SK-MEL-5 (cell line): ENCODE measurements around the gene LIF. TPM values are rescaled to one million over a fixed set of nuclear protein-coding genes. Genes with fewer than 3 reads are reported as not detected.

Experiments used
- DNase-seq: peaks from one replicate; pipeline ENCODE4 v3.0.0-alpha.2; 2016; ENCODE audit warnings: low read depth, low spot score
- in situ Hi-C: cut with HindIII; loops from 2 replicates; pipeline ENCODE4 v1.10.0; 2016; ENCODE audit warnings: low sequenced_read_pairs, high pct_unique_total_duplicates, low pct_unique_long_range_greater_than_20kb
- total RNA-seq: library from RNA; depleted of rRNA; stranded (reverse); fragments of >200 nt; shearing (Covaris generic); gene quantifications from 2 replicates; pipeline ENCODE4 v1.2.3, GENCODE V29; 2014

Gene LIF
- total RNA-seq, 1 experiment from 2014 or later = 3.2 TPM

DNA sequence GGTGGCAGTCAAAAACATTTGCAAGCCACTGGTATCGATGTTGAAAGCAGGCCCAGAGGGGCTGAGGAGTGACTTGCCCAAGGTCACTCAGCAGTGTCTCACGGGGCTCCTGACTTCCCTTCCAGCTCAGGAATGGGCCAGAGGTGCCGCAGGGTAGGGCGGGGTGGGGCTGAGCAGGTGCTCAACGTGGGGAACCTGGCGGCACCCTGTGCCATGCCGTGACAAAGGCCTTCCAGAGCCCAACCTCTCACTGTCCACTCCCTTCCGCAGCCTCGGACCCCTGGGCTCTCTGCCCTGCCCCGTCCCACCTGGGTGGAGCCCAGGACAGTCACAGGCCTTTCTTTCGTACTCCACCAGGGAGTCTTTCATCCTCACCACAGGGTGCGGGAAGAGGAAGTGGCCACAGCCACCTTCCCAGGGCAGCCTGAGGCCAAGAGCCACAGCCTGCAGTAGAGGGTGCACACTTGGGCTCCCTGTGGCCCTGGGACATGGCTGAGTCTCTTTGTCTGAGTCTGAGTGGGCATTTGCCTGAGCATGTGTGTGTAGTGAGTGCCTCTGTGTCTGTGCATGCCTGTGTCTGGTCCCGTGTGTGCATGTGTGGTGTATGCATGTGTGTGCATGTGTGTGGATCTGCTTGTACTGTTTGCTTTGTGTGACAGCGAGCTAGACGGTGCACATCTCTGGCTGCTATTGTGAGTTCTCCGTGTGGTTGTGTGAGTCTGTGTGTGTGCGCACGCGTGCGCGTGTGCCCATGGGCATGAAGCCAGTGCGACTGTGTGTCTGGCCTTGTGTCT is 6.0 kb upstream of the LIF start:
- in situ Hi-C loops = no loop called here
- DNase-seq = no peak

DNA sequence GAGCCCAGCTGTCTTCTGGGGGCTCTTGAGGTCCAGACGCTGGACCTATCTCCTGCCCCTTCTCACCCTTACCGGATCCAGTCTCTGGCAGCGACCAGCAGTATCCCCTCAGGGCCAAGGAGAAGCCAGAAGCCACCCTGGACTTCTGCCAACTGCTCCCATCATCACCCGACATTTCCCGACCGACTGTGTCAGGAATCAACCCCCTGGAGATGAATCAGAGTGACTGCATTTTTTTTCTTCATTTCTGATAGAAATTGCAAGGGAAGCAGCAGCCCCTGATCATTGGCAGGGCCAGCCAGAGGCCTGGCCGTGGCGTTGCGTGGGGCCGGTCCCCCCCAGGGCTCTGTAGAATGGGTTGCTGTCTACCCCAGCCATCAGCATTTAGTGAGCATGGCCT is 5.2 kb upstream of the LIF start:
- DNase-seq = no peak
- in situ Hi-C loops = no loop called here

DNA sequence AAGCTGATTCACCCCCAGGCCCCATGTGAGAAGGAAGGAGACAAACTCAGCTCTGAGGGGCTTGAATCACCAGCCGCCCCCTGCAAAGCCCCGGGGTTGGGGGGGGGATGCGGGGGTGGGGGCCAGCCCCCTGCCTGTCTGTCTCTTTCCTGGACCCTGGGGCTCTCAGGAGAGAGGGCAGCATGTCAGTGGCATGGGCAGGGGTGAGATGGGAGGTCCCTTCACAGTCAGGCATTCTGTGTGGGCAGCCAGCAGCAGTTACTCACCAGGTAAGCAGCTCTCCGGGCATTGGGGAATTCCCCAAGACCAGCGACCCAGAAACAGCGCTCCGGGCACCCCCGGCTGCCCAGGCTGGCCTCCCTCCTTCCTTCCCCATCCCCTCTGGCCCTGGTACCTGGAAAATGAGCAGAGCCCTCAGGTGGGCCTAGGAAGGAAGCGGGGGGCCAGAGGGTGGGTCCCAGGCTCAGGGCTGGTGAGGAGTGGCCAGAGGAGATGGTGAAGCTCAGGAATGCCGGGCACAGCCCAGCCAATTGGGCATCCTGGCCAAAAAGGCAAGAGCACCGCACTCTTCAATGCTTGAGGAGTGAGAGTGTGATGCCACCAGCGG is 4.2 kb upstream of the LIF start:
- in situ Hi-C loops = no loop called here
- no peak for DNase-seq

- no peak for DNase-seq
- in situ Hi-C loops = no loop called here
These were observed 3.5 kb upstream of the LIF start for GRCh38 chr22:30250039-30250565.

- in situ Hi-C loops = no loop called here
- no peak for DNase-seq
These were observed 2.8 kb upstream of the LIF start for GRCh38 chr22:30249049-30250038.

DNA sequence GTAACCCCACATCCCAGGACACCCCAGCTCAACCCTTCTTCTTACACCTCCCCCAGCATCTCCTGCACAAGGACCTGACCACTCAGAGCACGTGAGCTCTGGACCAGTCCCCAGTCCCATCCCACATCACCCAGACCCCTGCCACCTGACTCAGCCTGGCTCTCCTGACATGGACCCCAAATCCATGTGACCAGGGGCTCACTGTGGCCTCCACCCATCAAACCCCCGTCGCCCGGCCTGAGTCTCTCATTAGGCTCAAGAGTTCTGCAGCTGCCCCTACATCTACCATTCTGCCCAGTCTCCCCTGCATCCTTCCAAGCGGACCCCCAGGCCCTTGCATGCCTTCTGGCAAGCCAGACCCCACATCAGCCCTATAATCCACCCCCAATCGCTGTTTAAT is 1.9 kb upstream of the LIF start:
- in situ Hi-C loops = no loop called here
- no peak for DNase-seq

GRCh38 chr22:30247974-30248373 is 1.4 kb upstream of the LIF start:
- in situ Hi-C loops = no loop called here
- DNase-seq = no peak

DNA sequence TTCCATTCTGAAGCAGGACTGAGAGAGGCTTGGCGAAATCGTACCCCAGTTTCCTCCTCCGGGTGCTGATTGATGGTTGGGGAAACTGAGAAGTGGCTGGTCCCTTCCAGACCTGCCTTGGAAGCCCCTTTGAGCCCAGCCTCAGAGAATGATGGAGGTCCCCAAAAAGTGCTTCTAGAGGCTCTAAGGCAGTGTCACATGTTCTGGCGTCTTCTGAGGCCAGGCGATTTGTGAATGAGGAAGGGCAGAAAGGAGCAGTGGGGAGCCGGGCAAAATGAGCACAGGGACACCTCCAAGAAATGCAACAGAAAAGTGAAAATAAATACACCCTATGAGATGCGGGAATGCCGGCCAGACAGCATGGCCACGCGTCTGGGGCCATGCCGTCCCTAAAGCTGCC is 1.0 kb upstream of the LIF start:
- no peak for DNase-seq
- in situ Hi-C loops = no loop called here

GRCh38 chr22:30246814-30247376 is 336 bp upstream of the LIF start:
- in situ Hi-C loops = no loop called here
- DNase-seq = no peak

DNA sequence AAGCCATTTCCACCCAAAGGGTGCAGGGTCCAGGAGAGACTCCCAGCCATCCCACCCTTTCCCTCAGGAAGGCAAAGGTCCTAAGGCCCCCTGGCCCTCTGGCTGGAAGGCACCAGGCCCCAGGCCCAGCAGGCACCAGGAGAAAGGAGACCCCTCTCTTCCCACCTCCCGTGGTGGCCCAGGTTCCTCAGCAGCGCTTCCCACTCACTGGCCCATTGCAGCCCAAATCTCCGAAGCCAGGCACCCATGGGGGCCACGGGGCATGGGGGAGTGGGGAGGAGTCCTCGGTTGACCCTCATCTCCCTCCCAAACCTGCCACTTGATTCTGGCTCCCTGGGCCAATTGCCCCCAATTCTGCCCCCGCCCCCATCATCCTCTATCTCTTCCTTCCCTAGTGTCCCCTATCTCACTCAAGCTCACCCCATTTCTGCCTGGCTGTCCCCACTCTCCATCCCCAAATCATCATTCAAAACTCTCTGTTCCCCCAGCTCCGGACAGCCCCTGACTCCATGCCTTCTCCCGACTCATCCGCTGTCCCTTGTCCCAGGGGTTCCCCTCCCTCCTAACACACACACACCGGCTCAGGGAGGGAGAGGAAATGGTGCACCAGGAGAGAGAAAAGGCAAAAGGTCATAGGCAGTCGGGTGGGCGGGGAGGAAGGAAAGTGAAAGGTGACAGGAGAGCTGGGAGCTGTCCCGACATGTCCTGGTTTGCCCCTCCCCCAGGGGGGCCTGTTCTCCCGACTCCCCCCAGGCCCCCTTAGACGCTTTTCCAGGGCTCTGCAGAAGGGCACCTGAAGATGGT is 1.2 kb downstream of the LIF start:
- in situ Hi-C loops = no loop called here
- no peak for DNase-seq

DNA sequence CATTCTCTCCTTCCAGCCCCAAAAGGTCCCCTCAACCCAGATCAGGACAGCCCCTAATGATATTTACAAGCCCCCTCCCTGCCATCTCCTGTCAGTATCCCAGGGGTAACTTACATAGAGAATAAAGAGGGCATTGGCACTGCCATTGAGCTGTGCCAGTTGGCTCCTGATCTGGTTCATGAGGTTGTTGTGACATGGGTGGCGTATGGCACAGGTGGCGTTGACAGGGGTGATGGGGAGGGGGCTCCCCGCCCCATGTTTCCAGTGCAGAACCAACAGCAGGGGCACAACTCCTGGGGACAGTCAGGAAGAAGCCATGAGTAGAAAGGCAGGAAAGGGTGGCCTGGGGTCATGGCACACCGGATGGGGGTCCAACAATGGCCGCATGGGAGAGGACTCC is 1.9 kb downstream of the LIF start:
- in situ Hi-C loops = no loop called here
- DNase-seq = no peak

DNA sequence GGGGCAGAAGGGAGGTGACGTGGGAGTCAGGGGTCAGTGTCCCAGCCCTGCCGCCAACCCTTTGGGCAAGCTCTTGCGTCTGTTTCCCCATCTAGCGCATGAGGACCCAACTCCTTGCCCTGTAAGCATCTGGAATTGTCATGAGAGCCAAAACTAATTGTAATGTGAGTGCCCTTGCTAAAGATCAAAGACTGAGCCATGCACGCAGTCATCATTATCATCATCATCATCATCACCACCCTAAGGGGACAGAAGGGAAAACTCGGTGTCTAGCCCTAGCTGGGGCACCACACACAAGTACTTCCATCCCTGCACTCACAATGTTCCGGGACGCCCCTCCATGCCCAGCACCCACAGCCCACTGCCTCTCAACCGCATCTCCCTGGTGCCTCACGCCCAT is 2.5 kb downstream of the LIF start:
- in situ Hi-C loops = no loop called here
- DNase-seq = no peak

GRCh38 chr22:30243661-30244060 is 2.9 kb downstream of the LIF start:
- DNase-seq = no peak
- in situ Hi-C loops = no loop called here

DNA sequence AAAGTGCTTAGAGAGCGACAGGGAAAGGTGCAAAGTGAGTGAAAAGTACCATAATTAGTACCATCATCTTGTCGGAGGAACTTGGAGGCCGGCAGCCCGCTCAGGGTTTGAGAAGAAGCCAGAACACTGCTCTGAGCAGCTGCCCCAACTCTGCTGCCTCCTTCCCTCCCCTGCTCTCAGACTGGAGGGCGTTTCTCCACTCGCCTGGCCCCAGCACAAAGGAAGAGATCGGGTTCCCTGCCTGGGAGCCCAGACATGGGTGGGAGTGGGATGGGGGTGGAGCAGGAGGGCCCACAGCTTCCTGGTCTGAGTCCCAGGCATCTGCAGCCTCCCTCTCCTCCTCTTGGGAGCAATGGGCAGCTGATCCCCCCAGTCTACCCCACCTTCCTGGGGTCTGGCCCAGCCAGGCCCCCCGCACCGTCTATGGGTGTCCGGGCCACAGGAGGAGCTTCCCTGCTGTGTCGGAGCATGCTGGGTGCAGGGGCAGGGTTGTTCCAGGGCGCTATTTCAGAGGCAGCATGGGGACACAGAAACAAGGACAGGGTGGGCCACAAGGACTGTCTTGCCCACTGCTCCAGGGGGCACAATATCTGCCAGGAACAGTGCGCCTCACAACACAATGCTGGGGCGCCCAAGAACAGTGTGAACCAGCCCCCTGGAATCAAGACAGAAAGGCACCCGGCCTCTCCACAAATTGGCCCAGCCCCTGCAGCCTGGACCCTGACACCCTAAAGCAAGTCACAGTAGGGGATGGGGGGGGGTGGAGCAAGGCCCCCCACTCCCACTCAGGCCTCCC is 4.8 kb downstream of the LIF start:
- in situ Hi-C loops = no loop called here
- no peak for DNase-seq

DNA sequence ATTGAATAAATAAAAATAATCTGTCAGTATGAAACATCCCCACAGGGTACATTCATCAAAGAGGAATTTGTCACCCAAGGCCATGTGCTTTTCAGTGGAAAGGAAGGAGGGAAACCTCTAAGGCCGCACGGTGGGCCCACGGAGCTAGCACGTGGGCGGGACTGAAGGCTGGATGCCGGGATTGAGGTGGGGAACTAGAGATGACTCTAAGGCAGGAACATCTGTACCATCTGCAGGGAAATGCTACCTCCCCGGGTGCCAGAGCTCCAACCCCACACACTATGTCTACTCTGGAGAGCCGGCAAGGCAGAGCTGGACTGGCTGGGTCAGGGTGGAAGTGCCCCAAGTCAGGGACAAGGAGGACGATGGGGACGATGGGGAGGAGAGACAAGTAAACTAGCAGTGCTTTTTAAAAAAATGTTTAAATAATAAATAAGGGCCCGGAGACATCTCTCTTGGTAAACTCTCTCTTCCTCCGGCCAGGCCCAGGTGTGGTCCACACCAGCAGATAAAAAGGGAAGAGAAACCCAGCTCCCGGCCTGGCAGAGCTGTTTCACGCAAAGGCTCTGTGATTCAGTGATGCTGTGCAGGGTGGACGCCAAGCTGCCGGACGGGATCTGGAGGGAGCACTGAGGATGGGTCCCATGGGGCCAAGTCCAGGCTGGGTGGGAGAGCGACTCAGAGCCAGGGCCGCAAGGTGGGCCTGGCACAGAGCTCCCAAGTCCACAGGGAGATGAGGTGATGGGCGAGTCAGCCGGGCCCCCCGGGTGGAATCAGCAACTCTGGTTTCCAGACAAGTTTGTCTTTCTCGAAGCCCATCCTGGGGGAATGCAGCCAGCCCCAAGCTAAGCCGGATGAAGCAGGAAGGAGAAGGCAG is 5.8 kb downstream of the LIF start:
- no peak for DNase-seq
- in situ Hi-C loops = no loop called here
